Breast epithelium (tissue), 3 donors: ENCODE data around the gene IFITM1.

Experiments used
- CTCF ChIP-seq, 3 donors: fragments of 450-650 bp; IDR thresholded peaks; one replicate each; pipeline ENCODE4 v1.5.1; 2016 to 2017; ENCODE audit warnings: antibody characterized with exemption in 3 of 3, mild to moderate bottlenecking in 3 of 3, moderate library complexity in 3 of 3
- POLR2A ChIP-seq: fragments of 450-650 bp; IDR thresholded peaks from one replicate; pipeline ENCODE4 v1.6.1; 2016; ENCODE audit warnings: antibody characterized with exemption, mild to moderate bottlenecking, moderate library complexity

- TF ChIP-seq CTCF (IDR thresholded peaks at IDR 0.05) = no peak
- no peak for TF ChIP-seq POLR2A
Observed at GRCh38 chr11:291281-292210, 22.3 kb upstream of the IFITM1 start.
